ENCODE results near the gene DUSP18.
"Not testable (repeated sequence)": the region's sequence is repeated elsewhere in the genome, so short reads cannot be mapped to it uniquely, and the experiment has no call there.

Gene DUSP18

DNA sequence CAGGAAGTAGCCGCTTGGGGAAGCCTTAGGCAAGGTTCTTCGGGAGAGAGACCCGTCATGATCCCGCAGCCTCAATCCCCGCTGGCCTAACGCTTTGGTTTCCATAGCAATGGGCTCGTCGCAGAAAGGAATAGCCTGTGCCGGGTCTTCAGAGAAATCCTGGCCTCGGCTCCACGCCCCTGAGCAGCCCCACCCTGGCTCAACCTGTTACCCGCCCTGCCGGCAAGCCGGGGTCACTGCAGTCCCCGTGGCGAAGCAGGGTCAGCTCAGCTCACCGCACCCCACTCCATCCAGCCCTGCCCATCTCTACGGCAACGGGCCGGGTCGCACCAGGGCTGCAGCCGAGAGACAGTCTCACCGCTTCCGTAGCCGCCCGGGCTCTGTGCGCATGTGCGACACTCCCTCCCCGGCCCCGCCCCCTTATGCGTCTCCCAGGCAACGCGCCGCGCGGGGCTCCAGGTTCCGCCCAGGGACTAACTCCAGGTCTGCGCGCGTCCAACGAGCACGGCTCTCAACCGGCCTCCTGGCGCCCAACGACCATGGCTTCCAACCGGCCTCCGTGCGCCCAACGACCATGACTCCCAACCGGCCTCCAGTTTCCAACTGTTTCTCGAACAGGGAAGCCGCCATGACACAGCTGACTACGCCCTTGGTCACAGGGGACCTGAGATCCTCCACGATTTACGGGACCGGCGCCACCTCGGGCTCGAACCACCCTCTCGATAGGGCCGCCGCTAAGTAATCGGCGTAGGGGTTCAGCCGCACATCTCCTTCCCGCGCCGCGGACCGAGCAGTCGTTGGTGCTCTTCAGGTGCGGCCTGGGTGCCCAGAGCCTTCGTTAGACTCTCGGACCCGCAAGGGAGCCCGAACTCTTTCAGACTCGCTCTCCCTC is at the start of gene DUSP18:
TSS of gene DUSP18 (minus strand) at position 382 of the 892 bp plus-strand sequence. CDS start 3,872 bp downstream, outside the sequence.
- TF ChIP-seq CTCF (IDR thresholded peaks at IDR 0.05; ENCODE audit: insufficient read depth, low read depth, low read length, missing control alignments) = peak; percentile 34
- H3K4me3 ChIP-seq (ENCODE audit: low read depth, low read length) = peak within 1 kb of the TSS; percentile 66
- peak; percentile 93 for DNase-seq (ENCODE audit: low read depth)

- DNase-seq (ENCODE audit: low read depth) = no peak
- H3K4me3 ChIP-seq (ENCODE audit: low read depth, low read length) = no peak overlapping the region
- TF ChIP-seq CTCF (IDR thresholded peaks at IDR 0.05; ENCODE audit: insufficient read depth, low read depth, low read length, missing control alignments) = no peak
Observed at GRCh38 chr22:30714062-30714461, 46.4 kb upstream of the DUSP18 start.

GRCh38 chr22:30712094-30712493 is 44.4 kb upstream of the DUSP18 start:
- no peak for DNase-seq (ENCODE audit: low read depth)
- H3K4me3 ChIP-seq (ENCODE audit: low read depth, low read length) = no peak overlapping the region
- TF ChIP-seq CTCF (IDR thresholded peaks at IDR 0.05; ENCODE audit: insufficient read depth, low read depth, low read length, missing control alignments) = no peak

DNA sequence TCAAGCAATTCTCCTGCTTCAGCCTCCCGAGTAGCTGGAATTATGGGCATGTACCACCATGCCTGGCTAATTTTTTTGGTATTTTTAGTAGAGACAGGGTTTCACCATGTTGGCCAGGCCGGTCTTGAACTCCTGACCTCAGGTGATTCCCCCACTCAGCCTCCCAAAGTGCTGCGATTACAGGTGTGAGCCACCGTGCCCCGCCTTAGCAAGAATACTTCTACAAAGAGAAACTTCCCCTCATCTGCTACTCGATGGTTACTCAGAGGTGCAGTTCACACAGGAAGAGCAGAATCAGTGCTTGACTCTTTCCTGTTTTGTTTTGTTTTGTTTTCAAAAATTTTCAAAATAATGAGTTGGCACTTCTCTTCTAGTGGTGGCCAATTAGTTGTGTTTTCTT is 42.3 kb upstream of the DUSP18 start:
- H3K4me3 ChIP-seq (ENCODE audit: low read depth, low read length) = not testable (repeated sequence)
- DNase-seq (ENCODE audit: low read depth) = peak; percentile 77

DNA sequence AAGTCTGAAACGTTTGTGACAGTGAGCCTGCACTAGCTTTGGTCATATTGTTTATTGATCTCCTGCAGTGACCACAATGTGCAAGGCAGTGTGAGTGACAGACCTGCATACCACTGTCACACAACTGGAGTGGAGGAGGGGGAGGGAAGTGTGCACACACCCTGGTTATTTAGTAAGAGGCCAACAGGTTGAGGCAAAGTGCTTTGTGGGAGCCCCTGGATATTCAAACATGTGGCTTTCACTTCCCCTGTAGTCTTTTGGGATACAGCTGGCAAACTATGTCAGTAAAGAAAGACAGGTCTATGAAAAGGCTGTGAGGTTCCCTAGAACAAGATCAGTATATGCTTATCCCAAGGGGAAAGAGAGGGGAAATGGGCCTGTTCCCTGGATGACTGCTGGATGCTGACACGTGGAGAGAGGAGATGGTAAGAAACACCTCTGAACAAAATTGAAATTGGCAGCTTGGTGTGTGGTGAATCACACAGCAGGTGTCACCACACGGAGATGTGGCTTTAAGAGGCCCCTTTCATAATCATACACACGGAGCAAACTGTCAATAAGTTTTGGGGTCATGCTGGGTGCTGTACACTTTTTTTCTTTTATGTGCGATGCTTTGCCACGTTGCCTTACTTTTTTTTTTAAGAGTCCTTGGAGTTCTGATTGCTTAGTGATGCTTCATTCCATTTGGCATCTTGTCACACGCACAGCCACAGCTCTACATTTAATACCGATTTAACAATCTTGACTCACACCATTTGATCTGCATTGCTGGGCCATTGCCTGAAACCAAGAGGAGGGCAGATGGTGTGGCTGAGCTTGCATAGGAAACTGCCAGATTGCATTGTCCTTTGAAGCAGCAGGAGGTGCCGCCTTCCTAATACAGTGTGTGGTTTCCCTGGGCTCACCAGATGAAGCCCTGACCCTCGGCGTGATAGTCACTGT is 38.3 kb upstream of the DUSP18 start:
- H3K4me3 ChIP-seq (ENCODE audit: low read depth, low read length) = no peak overlapping the region
- TF ChIP-seq CTCF (IDR thresholded peaks at IDR 0.05; ENCODE audit: insufficient read depth, low read depth, low read length, missing control alignments) = no peak
- DNase-seq (ENCODE audit: low read depth) = peak; percentile 86

DNA sequence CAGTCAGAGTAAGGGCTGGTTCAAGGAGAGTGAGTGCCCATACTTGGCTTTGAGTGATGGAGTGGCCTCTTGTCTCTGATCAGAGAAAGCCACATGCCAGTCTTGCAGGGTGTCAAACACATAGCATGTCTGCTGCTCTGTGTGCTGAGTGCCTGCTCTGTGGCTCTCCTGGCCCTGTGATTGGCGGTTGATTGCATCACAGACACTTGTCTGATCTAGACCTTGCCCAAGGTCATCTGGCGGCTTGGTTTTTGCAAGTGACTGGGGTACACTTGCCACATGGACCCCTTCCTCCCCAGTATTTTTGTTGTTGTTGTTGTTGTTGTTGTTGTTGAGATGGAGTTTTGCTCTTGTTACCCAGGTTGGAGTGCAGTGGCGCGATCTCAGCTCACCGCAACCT is 37.3 kb upstream of the DUSP18 start:
- no peak overlapping the region for H3K4me3 ChIP-seq (ENCODE audit: low read depth, low read length)
- DNase-seq (ENCODE audit: low read depth) = no peak
- no peak for TF ChIP-seq CTCF (IDR thresholded peaks at IDR 0.05; ENCODE audit: insufficient read depth, low read depth, low read length, missing control alignments)

DNA sequence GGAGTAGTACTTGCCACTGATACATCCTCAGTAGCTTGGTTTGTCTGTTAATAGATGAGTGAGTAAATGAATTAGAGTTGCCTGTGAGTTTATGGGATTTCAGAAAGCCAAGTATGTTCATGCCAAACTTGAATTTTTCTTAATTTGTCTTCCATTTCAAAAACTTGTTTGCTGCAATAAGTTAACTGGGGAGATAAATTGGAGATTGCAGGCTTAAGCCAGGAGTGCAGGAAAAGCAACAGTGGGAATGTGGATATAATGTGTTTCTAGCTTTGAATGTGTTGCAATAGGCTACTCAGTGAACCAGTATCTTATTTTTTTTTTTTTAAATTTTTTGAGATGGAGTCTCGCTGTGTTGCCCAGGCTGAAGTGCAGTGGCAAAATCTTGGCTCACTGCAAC is 35.2 kb upstream of the DUSP18 start:
- H3K4me3 ChIP-seq (ENCODE audit: low read depth, low read length) = no peak overlapping the region
- no peak for TF ChIP-seq CTCF (IDR thresholded peaks at IDR 0.05; ENCODE audit: insufficient read depth, low read depth, low read length, missing control alignments)
- no peak for DNase-seq (ENCODE audit: low read depth)
